Subcutaneous abdominal adipose tissue (tissue), 5 donors: ENCODE data around the gene ACVR1B.

Experiments used
- H3K27ac ChIP-seq: one replicate; pipeline ENCODE4 v1.7.0; 2013; ENCODE audit warnings: low read depth, mild to moderate bottlenecking, inconsistent platforms, low read length, moderate library complexity
- H3K27me3 ChIP-seq, 5 donors: one replicate each; pipeline ENCODE4 v1.7.0; 2013; ENCODE audit warnings: low read length in 5 of 5, inconsistent platforms in 1 of 5; ENCODE audit not compliant: control insufficient read depth in 5 of 5, insufficient read depth in 4 of 5
- H3K36me3 ChIP-seq, 5 donors: one replicate each; pipeline ENCODE4 v1.7.0; 2013; ENCODE audit warnings: low read length in 5 of 5; ENCODE audit not compliant: control insufficient read depth in 5 of 5, insufficient read depth in 5 of 5
- H3K4me1 ChIP-seq, 5 donors: one replicate each; pipeline ENCODE4 v1.7.0; 2013; ENCODE audit warnings: low read length in 5 of 5, mild to moderate bottlenecking in 3 of 5, moderate library complexity in 1 of 5; ENCODE audit not compliant: control insufficient read depth in 5 of 5, insufficient read depth in 5 of 5
- H3K4me3 ChIP-seq, 5 donors: one replicate each; pipeline ENCODE4 v1.7.0; 2013; ENCODE audit warnings: low read length in 5 of 5, low read depth in 1 of 5
- H3K9ac ChIP-seq, 5 donors: one replicate each; pipeline ENCODE4 v1.7.0; 2013; ENCODE audit warnings: low read length in 5 of 5, mild to moderate bottlenecking in 4 of 5, moderate library complexity in 3 of 5
- H3K9me3 ChIP-seq, 5 donors: one replicate each; pipeline ENCODE4 v1.7.0; 2013; ENCODE audit warnings: low read length in 5 of 5; ENCODE audit not compliant: control insufficient read depth in 5 of 5
- donor health status: healthy.
- donor health status: healthy.
- donor health status: healthy.
- donor health status: healthy.
- donor health status: healthy.

ACVR1B gene

GRCh38 chr12:51925346-51926063 is 26.0 kb upstream of the ACVR1B start:
- peaks cover 14 to 51% (median 28%) of the 10 kb centered on the region in 5 donors for H3K4me1 ChIP-seq
- no peak overlapping the region for H3K4me3 ChIP-seq
- no peaks in the 10 kb centered on the region for H3K27me3 ChIP-seq
- H3K36me3 ChIP-seq = peaks cover 0 to 4% (median 0%) of the 10 kb centered on the region in 5 donors
- H3K9ac ChIP-seq = peak overlapping the region in 2 of 5 donors; percentile 12 to 23
- H3K9me3 ChIP-seq = no peaks in the 10 kb centered on the region
- peak overlapping the region; percentile 46 for H3K27ac ChIP-seq

DNA sequence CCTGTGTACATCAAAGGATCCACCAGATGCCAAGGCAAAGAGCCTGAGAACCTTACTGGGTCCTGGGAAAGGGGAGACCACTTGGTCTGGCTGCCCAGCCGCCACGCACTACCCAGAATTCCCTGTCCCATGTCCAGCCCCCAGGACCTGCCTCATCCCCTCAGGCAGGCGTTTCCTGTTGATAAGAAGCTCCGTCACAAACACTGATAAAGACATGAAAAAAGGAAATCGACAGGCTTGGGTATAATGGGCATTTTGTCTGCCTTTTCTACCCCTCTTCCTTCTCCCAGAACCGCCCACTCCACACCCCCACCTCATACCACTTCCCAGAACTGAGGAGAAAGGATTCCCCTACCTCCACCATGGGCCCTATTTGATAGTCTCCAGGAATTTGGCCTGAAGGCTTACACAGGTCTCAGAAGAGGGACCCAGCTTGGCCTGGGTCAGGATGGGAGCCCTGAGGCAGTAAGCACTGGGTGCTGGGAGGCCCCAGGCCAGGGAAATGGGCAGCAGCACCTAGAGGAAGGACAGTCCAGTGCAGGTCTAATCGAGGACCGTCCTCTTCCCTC is 25.4 kb upstream of the ACVR1B start:
- H3K4me1 ChIP-seq = peaks cover 14 to 51% (median 28%) of the 10 kb centered on the region in 5 donors
- no peak overlapping the region for H3K9ac ChIP-seq
- H3K9me3 ChIP-seq = no peaks in the 10 kb centered on the region
- H3K4me3 ChIP-seq = no peak overlapping the region
- H3K27me3 ChIP-seq = no peaks in the 10 kb centered on the region
- H3K27ac ChIP-seq = peak overlapping the region; percentile 46
- no peaks in the 10 kb centered on the region for H3K36me3 ChIP-seq

GRCh38 chr12:51926718-51927117 is 24.8 kb upstream of the ACVR1B start:
- H3K36me3 ChIP-seq = no peaks in the 10 kb centered on the region
- H3K9ac ChIP-seq = no peak overlapping the region
- H3K27me3 ChIP-seq = no peaks in the 10 kb centered on the region
- peaks cover 14 to 48% (median 28%) of the 10 kb centered on the region in 5 donors for H3K4me1 ChIP-seq
- H3K4me3 ChIP-seq = no peak overlapping the region
- no peak overlapping the region for H3K27ac ChIP-seq
- no peaks in the 10 kb centered on the region for H3K9me3 ChIP-seq

DNA sequence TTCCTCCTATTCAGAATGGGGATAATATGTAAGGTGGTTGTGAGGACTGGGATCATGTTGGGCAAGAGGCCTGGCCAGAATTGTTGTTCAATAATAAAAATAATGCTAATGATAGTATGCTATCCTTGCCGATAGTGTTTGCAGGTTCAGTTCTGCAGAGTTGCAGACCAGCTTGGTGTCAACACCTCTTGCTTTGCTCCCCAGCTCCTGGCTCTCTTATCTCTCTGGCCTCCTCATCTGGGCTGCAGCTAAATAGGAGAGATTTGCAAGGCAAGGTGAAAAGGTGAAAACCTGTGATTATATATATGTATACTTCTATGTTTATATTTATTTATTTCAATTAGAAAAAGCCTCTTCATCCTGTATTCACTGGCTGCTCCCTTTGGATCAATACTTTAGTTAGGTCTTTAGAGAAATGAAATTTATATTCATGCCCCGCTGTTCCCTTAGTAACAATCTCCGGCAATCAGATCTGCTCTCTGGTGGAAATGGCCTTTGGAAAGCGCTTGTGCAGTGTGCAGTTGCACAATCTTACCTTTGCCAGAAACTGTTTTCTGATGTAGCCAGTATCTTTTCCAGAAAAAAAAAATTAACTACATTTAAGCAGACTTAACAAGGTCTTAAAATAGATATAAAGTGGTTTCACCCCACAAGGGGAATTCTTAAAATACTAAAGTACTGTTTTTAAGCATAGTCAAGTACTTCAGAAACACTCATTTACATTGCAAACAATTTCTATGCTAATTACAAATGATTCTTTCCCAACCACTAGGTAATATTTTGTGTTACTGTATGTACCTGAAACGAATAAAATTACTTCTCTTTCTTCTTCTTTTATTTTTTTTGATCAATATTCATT is 19.1 kb upstream of the ACVR1B start:
- Histone ChIP-seq H3K9ac (no peak overlapping the region), H3K36me3 (no peaks in the 10 kb centered on the region), H3K9me3 (no peaks in the 10 kb centered on the region), H3K4me1 (no peaks in the 10 kb centered on the region), H3K27ac (no peak overlapping the region), H3K4me3 (no peak overlapping the region), H3K27me3 (no peaks in the 10 kb centered on the region)

GRCh38 chr12:51934080-51934479 is 17.4 kb upstream of the ACVR1B start:
- no peak overlapping the region for H3K4me3 ChIP-seq
- H3K27ac ChIP-seq = no peak overlapping the region
- H3K9me3 ChIP-seq = no peaks in the 10 kb centered on the region
- no peak overlapping the region for H3K9ac ChIP-seq
- no peaks in the 10 kb centered on the region for H3K4me1 ChIP-seq
- no peaks in the 10 kb centered on the region for H3K36me3 ChIP-seq
- no peaks in the 10 kb centered on the region for H3K27me3 ChIP-seq

- H3K27me3 ChIP-seq = no peaks in the 10 kb centered on the region
- no peaks in the 10 kb centered on the region for H3K9me3 ChIP-seq
- no peak overlapping the region for H3K9ac ChIP-seq
- no peak overlapping the region for H3K4me3 ChIP-seq
- H3K36me3 ChIP-seq = no peaks in the 10 kb centered on the region
- peaks cover 4 to 14% (median 13%) of the 10 kb centered on the region in 5 donors for H3K4me1 ChIP-seq
- no peak overlapping the region for H3K27ac ChIP-seq
Measured at GRCh38 chr12:51937926-51938325, 13.6 kb upstream of the ACVR1B start.

- Histone ChIP-seq H3K27ac (no peak overlapping the region), H3K9me3 (peaks cover 0 to 4% (median under 1%) of the 10 kb centered on the region in 5 donors), H3K27me3 (no peaks in the 10 kb centered on the region), H3K4me1 (peaks cover 4 to 14% (median 13%) of the 10 kb centered on the region in 5 donors), H3K9ac (no peak overlapping the region), H3K4me3 (no peak overlapping the region), H3K36me3 (no peaks in the 10 kb centered on the region)
Measured at GRCh38 chr12:51938726-51939125, 12.8 kb upstream of the ACVR1B start.

DNA sequence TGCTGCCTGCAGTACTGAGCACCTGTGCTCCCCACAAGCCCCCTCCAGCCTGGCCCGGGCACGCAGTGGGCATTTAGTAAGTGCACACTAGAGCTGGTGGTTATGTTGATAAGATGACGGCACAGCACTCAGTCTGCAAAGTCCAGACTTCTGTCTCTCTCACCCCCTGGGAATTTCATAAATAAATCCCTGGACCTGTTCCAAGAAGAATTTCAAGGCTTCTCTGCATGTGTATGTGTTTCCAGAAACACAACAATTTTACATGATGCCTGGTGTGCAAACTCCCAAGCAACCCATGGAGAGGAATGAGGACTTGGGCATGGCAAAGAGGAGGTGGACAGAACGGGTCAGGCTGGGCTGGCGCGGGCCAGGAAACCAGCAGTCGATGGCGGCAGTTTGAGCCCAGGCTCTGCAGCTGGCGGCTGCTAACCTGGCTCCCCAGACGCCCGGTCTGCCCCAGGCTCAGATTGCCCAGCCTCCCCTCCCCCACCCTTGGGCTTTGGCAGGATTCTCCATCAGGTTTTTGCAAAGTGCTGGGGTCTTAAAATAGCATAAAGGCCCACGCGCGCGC is 10.4 kb upstream of the ACVR1B start:
- H3K27me3 ChIP-seq = no peaks in the 10 kb centered on the region
- no peak overlapping the region for H3K27ac ChIP-seq
- no peak overlapping the region for H3K4me3 ChIP-seq
- H3K4me1 ChIP-seq = peaks cover 4 to 14% (median 13%) of the 10 kb centered on the region in 5 donors
- H3K9ac ChIP-seq = no peak overlapping the region
- peaks cover 0 to 17% (median 13%) of the 10 kb centered on the region in 5 donors for H3K9me3 ChIP-seq
- H3K36me3 ChIP-seq = no peaks in the 10 kb centered on the region

GRCh38 chr12:51941604-51942003 is 9.9 kb upstream of the ACVR1B start:
- Histone ChIP-seq H3K36me3 (no peaks in the 10 kb centered on the region), H3K9ac (no peak overlapping the region), H3K4me3 (no peak overlapping the region), H3K4me1 (peaks cover 4 to 14% (median 13%) of the 10 kb centered on the region in 5 donors), H3K9me3 (peaks cover 0 to 17% (median 13%) of the 10 kb centered on the region in 5 donors), H3K27ac (no peak overlapping the region), H3K27me3 (no peaks in the 10 kb centered on the region)
